ENCODE results near the gene ITPA. TPM values are rescaled to one million over a fixed set of nuclear protein-coding genes. Genes with fewer than 3 reads are reported as not detected.

Gene ITPA
- total and polyA plus RNA-seq, 2 of the 13 experiments (the other 11 are each of a cell fraction or from before 2014, with no cell fraction given): 60.1 to 103 TPM

DNA sequence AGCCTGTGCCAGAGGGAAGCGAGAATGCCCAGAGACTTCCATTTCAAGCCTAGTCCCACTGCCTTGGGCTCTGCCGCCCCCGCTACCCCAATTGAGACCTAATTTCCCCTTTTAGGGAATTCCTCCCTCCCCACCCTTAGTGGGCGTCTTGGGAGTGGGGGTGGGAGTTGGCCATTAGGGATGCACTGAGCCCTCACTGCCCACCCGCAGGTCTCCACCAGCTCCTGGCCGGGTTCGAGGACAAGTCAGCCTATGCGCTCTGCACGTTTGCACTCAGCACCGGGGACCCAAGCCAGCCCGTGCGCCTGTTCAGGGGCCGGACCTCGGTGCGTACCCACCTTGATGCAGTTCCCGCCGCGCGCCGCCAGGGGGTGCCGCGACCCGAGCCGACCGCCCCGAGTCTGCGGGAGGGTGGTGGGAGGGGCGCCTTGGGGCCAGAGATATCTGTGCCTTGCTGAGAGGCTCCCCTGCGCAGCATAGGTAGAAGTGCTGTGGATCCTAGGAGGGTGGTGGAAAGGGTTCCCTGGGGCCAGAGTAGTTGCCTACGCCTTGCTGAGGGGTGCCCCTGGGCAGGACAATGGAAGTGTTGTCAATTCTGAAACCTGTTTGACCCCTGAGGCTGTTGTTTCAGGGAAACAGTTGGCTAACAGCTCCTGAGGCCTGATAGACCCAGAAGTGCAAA, 9.2 kb downstream of the ITPA start (continued):
- 0 out of 2 replicates have a peak, but pooled peaks have one; percentile 40 for TF ChIP-seq GMEB1 (CRISPR knock-in tag; IDR thresholded peaks at IDR 0.05; ENCODE audit: borderline replicate concordance)
- no peak for TF ChIP-seq PRMT3 (CRISPR knock-in tag; IDR thresholded peaks at IDR 0.05; ENCODE audit: borderline replicate concordance, low read depth)
- TF ChIP-seq TCF7L2 (IDR thresholded peaks at IDR 0.05; ENCODE audit: low read depth, low read length): no peak
- no peak; the same call in 1 of the 2 replicates for TF ChIP-seq MED13 (CRISPR knock-in tag; IDR thresholded peaks at IDR 0.05)
- no peak for TF ChIP-seq RFX1 (IDR thresholded peaks at IDR 0.05)
- no peak for TF ChIP-seq DR1 (CRISPR knock-in tag; IDR thresholded peaks at IDR 0.05)
- no peak for TF ChIP-seq ZFAT (CRISPR knock-in tag; conservative IDR thresholded peaks at IDR 0.05)
- TF ChIP-seq SP140L (CRISPR knock-in tag; IDR thresholded peaks at IDR 0.05; ENCODE audit: borderline replicate concordance): 0 out of 2 replicates have a peak, but pooled peaks have one; percentile 25
- TF ChIP-seq, protein P1, sequence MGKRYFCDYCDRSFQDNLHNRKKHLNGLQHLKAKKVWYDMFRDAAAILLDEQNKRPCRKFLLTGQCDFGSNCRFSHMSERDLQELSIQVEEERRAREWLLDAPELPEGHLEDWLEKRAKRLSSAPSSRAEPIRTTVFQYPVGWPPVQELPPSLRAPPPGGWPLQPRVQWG (CRISPR knock-in tag; IDR thresholded peaks at IDR 0.05; ENCODE audit: borderline replicate concordance, low read depth): no peak
- TF ChIP-seq RFX3 (CRISPR knock-in tag; IDR thresholded peaks at IDR 0.05): 0 out of 2 replicates have a peak, but pooled peaks have one; percentile 29
- TF ChIP-seq, protein P2, sequence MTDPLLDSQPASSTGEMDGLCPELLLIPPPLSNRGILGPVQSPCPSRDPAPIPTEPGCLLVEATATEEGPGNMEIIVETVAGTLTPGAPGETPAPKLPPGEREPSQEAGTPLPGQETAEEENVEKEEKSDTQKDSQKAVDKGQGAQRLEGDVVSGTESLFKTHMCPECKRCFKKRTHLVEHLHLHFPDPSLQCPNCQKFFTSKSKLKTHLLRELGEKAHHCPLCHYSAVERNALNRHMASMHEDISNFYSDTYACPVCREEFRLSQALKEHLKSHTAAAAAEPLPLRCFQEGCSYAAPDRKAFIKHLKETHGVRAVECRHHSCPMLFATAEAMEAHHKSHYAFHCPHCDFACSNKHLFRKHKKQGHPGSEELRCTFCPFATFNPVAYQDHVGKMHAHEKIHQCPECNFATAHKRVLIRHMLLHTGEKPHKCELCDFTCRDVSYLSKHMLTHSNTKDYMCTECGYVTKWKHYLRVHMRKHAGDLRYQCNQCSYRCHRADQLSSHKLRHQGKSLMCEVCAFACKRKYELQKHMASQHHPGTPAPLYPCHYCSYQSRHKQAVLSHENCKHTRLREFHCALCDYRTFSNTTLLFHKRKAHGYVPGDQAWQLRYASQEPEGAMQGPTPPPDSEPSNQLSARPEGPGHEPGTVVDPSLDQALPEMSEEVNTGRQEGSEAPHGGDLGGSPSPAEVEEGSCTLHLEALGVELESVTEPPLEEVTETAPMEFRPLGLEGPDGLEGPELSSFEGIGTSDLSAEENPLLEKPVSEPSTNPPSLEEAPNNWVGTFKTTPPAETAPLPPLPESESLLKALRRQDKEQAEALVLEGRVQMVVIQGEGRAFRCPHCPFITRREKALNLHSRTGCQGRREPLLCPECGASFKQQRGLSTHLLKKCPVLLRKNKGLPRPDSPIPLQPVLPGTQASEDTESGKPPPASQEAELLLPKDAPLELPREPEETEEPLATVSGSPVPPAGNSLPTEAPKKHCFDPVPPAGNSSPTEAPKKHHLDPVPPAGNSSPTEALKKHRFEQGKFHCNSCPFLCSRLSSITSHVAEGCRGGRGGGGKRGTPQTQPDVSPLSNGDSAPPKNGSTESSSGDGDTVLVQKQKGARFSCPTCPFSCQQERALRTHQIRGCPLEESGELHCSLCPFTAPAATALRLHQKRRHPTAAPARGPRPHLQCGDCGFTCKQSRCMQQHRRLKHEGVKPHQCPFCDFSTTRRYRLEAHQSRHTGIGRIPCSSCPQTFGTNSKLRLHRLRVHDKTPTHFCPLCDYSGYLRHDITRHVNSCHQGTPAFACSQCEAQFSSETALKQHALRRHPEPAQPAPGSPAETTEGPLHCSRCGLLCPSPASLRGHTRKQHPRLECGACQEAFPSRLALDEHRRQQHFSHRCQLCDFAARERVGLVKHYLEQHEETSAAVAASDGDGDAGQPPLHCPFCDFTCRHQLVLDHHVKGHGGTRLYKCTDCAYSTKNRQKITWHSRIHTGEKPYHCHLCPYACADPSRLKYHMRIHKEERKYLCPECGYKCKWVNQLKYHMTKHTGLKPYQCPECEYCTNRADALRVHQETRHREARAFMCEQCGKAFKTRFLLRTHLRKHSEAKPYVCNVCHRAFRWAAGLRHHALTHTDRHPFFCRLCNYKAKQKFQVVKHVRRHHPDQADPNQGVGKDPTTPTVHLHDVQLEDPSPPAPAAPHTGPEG (CRISPR knock-in tag; IDR thresholded peaks at IDR 0.05): peak; percentile 83; the same call in 1 of the 2 replicates
- TF ChIP-seq FOXK2 (IDR thresholded peaks at IDR 0.05): no peak
- peak; percentile 82 for TF ChIP-seq ZNF740 (CRISPR knock-in tag; IDR thresholded peaks at IDR 0.05)
- peak; percentile 89 for TF ChIP-seq BORCS8-MEF2B (CRISPR knock-in tag; IDR thresholded peaks at IDR 0.05)
- TF ChIP-seq ZSCAN31 (CRISPR knock-in tag; IDR thresholded peaks at IDR 0.05; ENCODE audit: low read depth): peak; percentile 83
- TF ChIP-seq KDM5B (CRISPR knock-in tag; IDR thresholded peaks at IDR 0.05; ENCODE audit: borderline replicate concordance): peak; percentile 89; the same call in 1 of the 2 replicates
- no peak for TF ChIP-seq CSRNP2 (CRISPR knock-in tag; conservative IDR thresholded peaks at IDR 0.05; ENCODE audit: low read depth)
- TF ChIP-seq SRSF1 (optimal IDR thresholded peaks at IDR 0.05; ENCODE audit: low read depth, low read length): peak; percentile 82
- peak; percentile 83 for TF ChIP-seq MED1 (CRISPR knock-in tag; IDR thresholded peaks at IDR 0.05)
- peak; percentile 95 for TF ChIP-seq ZNF891 (CRISPR knock-in tag; IDR thresholded peaks at IDR 0.05)

Measured in HepG2 (cell line).